G401.6 (cell line): ENCODE measurements around the gene MYL5.

Source experiments
- FAIRE-seq: peaks from 2 replicates; lab custom pipeline; 2012; peaks lifted over from hg19 to GRCh38; lab: Jason Lieb, UNC

MYL5 gene

GRCh38 chr4:707929-708630 is 33.7 kb downstream of the MYL5 start:
- no peak for FAIRE-seq

- no peak for FAIRE-seq
Observed at GRCh38 chr4:708631-708933, 34.2 kb downstream of the MYL5 start.

GRCh38 chr4:709348-709747 is 35.0 kb downstream of the MYL5 start:
- no peak for FAIRE-seq

GRCh38 chr4:710116-710515 is 35.8 kb downstream of the MYL5 start:
- no peak for FAIRE-seq

- no peak for FAIRE-seq
Observed at GRCh38 chr4:710916-711315, 36.6 kb downstream of the MYL5 start.

- FAIRE-seq = peak; percentile 69
Observed at GRCh38 chr4:712093-712492, 37.8 kb downstream of the MYL5 start.

- no peak for FAIRE-seq
Observed at GRCh38 chr4:712916-713632, 38.7 kb downstream of the MYL5 start.

GRCh38 chr4:714087-714486 is 39.7 kb downstream of the MYL5 start:
- no peak for FAIRE-seq

- no peak for FAIRE-seq
Observed at GRCh38 chr4:717601-718320, 43.4 kb downstream of the MYL5 start.

GRCh38 chr4:718460-718859 is 44.1 kb downstream of the MYL5 start:
- no peak for FAIRE-seq

- no peak for FAIRE-seq
Observed at GRCh38 chr4:720111-720860, 45.9 kb downstream of the MYL5 start.

GRCh38 chr4:721261-722168 is 47.2 kb downstream of the MYL5 start:
- FAIRE-seq = no peak

GRCh38 chr4:722169-722725 is 47.9 kb downstream of the MYL5 start:
- no peak for FAIRE-seq

GRCh38 chr4:722851-723360 is 48.6 kb downstream of the MYL5 start:
- FAIRE-seq = no peak

GRCh38 chr4:723751-724530 is 49.6 kb downstream of the MYL5 start:
- FAIRE-seq = no peak

GRCh38 chr4:725391-726234 is 51.3 kb downstream of the MYL5 start:
- FAIRE-seq = no peak

- FAIRE-seq = no peak
Observed at GRCh38 chr4:726235-726787, 52.0 kb downstream of the MYL5 start.

- FAIRE-seq = no peak
Observed at GRCh38 chr4:726838-727237, 52.5 kb downstream of the MYL5 start.

GRCh38 chr4:727576-727975 is 53.2 kb downstream of the MYL5 start:
- no peak for FAIRE-seq
